Midbrain (tissue), 1 donor: ENCODE measurements around the gene ANKZF1.
A peak's percentile ranks its signal among the peaks of the same experiment; 100 is the strongest.
"Not testable (repeated sequence)": the region's sequence is repeated elsewhere in the genome, so short reads cannot be mapped to it uniquely, and the experiment has no call there.

Source experiments
- DNase-seq: peaks from one replicate; lab custom pipeline; 2025; lab: John Stamatoyannopoulos, UW

ANKZF1 gene, protein sequence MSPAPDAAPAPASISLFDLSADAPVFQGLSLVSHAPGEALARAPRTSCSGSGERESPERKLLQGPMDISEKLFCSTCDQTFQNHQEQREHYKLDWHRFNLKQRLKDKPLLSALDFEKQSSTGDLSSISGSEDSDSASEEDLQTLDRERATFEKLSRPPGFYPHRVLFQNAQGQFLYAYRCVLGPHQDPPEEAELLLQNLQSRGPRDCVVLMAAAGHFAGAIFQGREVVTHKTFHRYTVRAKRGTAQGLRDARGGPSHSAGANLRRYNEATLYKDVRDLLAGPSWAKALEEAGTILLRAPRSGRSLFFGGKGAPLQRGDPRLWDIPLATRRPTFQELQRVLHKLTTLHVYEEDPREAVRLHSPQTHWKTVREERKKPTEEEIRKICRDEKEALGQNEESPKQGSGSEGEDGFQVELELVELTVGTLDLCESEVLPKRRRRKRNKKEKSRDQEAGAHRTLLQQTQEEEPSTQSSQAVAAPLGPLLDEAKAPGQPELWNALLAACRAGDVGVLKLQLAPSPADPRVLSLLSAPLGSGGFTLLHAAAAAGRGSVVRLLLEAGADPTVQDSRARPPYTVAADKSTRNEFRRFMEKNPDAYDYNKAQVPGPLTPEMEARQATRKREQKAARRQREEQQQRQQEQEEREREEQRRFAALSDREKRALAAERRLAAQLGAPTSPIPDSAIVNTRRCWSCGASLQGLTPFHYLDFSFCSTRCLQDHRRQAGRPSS

DNA sequence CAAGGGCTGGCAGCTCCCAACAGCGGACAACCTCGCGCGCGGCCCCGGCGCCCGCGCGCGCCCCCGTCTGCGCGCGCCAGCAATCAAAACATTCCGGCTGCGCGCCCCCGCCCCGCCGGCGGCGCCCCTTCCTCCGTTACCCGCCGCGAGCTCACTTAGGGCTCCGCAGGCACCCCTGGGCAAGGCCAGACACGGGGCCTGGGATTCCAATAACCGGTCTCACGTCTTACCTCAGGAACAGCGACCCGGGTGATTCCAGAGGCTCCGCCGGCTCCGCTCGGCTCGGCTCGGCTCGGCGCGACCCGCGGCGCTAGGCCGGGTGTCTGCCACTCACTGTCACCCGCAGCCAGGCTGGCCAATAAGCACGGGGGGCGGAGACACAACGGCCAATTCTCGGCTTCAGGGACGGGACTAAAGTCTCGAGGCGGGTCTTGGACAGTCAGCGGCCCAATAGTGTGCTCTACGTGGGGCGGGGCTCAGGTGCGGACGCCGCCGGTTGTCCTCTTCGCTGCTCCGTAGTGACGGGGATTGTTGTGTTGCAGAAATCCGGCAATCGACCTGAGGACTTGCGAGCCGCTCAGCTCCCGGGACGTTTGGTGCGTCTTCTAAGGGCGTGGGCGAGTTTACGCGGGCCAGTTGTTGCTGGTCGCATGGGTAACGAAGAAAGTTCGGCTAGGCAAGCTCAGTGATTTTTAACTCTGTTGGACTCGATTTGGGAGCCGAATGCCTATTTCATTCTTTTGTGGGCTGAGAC, at the start of gene ANKZF1, which contains the start of gene ATG9A:
TSS of gene ANKZF1 (plus strand) at position 502 of the 754 bp plus-strand sequence. CDS start 452 bp downstream, outside the sequence.
TSS of gene ATG9A (minus strand) at position 332 of the 754 bp plus-strand sequence. CDS start 1,612 bp downstream, outside the sequence.
- peak; percentile 99 for DNase-seq

DNA sequence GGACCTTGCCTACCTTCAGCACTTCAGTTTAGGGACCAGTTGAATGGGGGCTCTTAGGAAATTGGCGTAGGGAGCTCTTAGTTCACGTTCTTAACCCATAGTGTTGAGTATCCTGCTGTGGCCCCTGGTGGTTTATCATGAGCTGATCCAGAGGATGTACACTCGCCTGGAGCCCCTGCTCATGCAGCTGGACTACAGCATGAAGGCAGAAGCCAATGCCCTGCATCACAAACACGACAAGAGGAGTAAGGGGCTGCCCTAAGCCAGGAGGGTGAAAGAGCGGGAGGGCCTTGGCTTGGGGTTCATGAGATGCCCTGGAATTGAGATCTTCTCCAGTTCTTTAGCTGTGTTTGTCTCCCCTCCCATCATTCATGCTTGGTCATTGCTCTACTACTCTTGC, 48.6 kb upstream of the ANKZF1 start:
- no peak for DNase-seq

DNA sequence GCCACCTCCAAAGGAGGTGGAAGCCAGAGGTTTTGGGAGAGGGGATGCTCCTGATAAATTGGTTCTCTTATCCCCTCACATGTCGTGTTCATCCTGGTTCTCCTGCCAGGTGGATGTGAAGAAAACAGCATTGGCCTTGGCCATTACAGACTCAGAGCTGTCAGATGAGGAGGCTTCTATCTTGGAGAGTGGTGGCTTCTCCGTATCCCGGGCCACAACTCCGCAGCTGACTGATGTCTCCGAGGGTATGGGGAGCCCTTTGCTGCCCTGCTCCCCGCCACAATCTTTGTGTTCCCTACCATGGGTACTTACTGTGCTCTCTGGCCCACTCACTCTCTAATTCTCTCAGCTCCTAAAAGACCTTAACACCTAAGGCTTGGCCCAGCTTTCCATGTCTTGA, 48.1 kb upstream of the ANKZF1 start:
- DNase-seq = no peak

DNA sequence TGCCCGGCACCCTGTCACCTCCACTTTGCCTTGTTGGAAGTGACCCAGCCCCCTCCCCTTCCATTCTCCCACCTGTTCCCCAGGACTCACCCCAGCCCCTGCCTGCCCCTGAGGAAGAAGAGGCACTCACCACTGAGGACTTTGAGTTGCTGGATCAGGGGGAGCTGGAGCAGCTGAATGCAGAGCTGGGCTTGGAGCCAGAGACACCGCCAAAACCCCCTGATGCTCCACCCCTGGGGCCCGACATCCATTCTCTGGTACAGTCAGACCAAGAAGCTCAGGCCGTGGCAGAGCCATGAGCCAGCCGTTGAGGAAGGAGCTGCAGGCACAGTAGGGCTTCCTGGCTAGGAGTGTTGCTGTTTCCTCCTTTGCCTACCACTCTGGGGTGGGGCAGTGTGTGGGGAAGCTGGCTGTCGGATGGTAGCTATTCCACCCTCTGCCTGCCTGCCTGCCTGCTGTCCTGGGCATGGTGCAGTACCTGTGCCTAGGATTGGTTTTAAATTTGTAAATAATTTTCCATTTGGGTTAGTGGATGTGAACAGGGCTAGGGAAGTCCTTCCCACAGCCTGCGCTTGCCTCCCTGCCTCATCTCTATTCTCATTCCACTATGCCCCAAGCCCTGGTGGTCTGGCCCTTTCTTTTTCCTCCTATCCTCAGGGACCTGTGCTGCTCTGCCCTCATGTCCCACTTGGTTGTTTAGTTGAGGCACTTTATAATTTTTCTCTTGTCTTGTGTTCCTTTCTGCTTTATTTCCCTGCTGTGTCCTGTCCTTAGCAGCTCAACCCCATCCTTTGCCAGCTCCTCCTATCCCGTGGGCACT, 47.1 kb upstream of the ANKZF1 start:
- DNase-seq = no peak

DNA sequence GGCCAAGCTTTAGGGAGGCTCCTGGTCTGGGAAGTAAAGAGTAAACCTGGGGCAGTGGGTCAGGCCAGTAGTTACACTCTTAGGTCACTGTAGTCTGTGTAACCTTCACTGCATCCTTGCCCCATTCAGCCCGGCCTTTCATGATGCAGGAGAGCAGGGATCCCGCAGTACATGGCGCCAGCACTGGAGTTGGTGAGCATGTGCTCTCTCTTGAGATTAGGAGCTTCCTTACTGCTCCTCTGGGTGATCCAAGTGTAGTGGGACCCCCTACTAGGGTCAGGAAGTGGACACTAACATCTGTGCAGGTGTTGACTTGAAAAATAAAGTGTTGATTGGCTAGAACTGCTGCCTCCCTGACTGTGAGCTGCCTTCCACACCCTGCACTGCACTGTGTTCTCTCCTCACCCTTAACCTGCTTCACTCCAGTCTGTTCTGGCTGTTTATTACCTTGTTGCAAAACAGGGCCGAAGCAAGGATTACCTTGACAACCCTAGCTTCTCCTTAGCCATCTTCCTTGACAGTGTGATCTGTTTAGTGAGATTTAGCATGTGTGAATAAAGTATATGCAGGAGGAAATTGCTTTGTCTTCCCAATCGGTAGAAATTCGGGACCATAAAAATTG, 46.3 kb upstream of the ANKZF1 start:
- no peak for DNase-seq

DNA sequence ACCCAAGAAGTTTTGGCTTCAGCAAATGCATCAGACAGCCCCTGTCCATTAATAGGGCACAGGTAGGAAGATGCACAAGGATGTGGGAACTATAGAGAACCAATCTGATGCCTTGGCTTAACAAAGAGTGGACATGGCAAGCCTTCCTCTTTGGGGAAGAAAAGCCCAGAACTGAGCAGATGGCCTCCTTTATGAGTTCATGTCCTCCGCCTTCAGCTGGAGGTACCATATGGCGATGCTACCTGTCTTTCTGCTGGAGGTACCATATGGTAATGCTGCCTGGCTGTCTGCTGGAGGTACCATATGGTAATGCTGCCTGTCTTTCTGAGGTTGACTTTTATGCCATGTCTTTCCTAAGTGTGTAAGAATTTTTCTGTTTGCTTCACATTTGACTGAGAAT, 45.5 kb upstream of the ANKZF1 start:
- no peak for DNase-seq

DNA sequence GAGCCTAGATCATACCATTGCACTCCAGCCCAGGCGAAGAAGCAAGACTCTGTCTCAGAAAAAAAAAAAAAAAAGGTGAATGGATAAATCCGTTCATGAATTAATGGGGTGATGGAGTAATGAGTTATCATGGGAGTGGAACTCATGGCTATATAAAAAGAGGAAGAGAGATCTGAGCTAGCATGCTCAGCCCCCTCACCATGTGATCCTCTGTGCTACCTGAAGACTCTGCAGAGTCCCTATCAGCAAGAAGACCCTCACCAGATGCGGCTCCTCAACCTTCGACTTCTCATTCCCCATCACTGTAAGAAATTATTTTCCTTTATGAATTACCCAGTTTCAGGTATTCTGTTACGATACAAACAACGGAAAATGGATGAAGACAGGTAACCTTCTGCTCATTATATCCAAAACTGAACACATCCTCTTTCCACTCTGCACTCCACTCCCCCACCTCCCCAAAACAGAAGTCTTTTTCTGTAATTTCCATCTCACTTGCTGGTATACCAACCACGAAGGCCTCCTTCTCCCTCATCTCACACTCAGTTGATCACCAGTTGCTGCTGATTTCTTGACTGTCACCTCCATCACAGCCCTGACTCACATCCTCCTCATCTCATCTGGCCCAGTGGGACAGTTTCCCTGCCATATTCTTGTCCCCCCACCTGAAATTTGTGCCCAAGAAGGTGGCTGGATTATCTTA, 42.7 kb upstream of the ANKZF1 start:
- DNase-seq = no peak

DNA sequence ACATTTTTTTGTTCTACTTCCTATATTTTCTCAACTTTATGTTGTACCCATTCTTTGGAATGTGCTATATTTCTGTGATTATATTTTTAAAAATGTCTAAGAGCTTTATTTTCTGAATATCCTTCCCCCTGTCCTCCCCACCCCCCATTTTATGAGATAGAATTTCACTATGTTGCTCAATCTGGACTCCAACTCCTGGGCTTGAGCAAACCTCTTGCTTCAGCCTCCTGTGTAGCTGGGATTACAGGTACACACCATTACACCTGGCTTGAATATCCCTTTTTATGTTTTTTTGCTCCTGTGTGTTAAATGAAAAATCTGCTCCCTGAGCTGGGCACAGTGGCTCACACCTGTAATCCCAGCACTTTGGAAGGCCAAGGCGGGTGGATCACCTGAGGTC, 32.2 kb upstream of the ANKZF1 start:
- no peak for DNase-seq

DNA sequence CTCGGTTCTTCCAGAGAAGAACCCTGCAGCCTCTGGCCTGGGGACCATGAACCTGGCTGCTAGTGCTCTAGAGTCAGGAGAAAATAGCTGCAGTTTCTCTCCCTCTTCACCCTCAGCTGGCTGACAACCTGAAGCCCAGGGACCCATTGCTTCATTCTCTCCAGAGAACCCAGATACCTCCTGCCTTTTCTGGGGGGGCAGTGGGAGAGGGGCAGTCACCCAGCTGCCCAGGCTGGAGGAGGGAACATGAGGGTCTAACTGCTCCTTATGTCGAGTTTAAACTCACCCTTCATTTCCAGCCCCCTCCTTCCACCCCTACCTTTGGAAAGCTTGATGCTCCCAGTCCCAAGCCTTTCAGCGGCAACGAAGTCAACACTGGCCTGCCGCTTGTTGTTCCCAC, 30.6 kb upstream of the ANKZF1 start:
- no peak for DNase-seq

DNA sequence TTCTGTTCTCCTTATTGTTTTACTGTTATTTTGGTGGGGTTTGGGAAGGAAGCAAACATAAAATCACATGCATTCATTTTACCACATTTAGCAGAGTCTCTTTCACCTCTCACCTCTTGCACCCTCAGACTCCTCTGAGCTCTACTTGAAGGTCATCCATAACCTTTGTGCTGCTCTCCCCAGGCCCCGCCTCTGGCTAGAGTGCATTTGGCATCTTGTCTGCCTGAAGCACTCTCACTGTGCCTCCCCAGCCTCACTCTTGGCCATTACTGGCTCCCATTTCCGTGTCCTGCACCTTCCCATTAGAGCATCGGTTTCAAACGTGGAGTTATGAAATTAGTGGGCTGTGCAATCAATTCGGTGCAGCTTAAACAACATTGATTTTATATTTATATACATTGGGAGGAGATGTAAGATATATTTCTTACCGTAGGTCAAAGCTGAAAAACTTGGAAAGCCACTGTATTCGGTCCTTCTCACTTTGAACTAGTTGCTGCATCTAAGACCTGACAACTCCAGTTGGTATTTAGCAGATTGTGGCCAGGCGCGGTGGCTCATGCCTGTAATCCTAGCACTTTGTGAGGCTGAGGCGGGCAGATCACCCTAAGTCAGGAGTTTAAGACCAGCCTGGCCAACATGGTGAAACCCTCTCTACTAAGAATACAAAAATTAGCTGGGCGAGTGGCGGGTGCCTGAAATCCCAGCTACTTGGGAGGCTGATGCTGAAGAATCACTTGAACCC, 30.0 kb upstream of the ANKZF1 start:
- no peak for DNase-seq

DNA sequence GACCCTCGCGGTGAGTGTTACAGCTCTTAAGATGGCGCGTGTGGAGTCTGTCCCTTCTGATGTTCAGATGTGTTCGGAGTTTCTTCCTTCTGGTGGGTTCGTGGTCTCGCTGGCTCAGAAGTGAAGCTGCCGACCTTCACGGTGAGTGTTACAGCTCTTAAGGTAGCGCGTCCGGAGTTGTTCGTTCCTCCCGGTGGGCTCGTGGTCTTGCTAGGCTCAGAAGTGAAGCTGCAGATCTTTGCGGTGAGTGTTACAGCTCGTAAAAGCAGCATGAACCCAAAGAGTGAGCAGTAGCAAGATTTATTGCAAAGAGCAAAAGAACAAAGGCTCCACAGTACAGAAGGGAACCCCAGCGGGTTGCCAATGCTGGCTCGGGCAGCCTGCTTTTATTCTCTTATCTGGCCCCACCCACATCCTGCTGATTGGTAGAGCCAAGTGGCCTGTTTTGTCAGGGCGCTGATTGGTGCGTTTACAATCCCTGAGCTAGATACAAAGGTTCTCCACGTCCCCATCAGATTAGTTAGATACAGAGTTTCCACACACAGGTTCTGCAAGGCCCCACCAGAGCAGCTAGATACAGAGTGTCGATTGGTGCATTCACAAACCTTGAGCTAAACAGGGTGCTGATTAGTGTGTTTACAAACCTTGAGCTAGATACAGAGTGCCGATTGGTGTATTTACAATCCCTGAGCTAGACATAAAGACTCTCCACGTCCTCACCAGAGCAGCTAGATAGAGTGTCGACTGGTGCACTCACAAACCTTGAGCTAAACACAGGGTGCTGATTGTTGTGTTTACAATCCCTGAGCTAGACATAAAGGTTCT, 28.9 kb upstream of the ANKZF1 start:
- not testable (repeated sequence) for DNase-seq

DNA sequence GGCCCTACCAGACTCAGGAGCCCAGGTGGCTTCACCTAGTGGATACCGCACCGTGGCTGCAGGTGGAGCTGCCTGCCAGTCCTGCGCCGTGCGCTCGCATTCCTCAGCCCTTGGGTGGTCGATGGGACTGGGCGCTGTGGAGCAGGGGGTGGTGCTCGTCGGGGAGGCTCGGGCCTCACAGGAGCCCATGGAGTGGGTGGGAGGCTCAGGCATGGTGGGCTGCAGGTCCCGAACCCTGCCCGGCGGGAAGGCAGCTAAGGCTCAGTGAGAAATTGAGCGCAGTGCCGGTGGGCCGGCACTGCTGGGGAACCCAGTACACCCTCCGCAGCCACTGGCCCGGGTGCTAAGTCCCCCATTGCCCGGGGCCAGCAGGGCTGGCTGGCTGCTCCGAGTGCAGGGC, 28.3 kb upstream of the ANKZF1 start:
- not testable (repeated sequence) for DNase-seq

DNA sequence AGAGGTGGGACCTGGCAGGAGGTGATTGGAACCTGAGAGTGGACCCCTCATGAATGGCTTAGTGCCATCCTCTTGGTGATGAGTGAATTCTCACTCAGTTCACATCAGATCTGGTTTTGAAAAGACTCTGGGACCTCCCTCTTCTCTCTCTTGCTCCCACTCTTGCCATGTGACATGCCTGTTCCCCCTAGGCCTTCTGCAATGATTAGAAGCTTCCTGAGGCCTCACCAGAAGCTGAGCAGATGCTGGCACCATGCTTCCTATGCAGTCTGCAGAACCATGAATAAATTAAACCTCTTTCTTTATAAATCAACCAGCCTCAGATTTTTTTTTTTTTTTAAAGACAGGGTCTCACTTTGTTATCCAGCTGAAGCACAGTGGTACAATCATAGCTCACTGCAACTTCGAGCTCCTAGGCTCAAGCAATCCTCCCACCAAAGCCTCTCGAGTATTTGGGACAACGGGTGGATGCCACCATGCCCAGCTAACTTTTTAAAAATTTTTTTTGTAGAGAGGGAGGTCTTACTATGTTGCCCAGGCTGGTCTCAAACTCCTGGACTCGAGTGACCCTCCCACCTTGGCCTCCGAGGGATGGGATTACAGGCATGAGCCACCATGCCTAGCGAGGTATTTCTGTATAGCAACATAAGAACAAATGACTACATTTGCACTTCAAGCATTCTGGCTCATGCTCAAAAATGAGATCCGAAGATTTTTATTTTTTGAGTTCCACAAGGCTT, 25.0 kb upstream of the ANKZF1 start:
- DNase-seq = no peak

DNA sequence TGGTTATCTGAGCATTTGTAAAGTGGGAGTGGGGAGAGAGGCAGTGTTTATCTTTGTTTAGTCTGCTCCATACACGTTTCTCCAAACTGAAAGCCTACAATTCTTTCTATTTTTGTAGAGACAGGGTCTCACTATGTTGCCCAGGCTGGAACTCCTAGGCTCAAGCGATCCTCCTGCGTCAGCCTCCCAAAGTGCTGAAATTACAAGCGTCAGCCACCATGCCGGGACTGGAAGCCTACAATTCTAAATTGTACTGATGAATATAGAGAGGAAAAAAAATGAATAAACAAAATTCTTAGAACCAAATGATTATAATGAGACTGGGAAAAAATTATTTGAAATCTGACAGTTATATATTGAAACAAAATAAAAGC, 24.5 kb upstream of the ANKZF1 start:
- DNase-seq = no peak

DNA sequence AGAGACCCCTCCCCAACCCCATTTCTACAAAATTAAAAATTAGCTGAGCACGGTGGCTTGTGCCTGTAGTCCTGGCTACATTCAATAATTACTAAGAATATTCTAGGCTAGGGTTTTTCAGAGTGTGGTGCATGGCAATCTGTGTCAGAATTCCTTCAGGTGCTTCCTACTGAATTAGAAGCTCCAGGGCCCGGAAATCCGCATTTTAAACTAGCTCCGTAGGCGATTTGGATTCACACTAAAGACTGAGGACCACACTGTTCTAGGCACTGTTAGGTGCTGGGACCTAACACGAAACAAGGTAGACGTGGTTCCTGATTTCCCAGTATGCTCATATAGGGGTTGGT, 23.7 kb upstream of the ANKZF1 start:
- DNase-seq = no peak

DNA sequence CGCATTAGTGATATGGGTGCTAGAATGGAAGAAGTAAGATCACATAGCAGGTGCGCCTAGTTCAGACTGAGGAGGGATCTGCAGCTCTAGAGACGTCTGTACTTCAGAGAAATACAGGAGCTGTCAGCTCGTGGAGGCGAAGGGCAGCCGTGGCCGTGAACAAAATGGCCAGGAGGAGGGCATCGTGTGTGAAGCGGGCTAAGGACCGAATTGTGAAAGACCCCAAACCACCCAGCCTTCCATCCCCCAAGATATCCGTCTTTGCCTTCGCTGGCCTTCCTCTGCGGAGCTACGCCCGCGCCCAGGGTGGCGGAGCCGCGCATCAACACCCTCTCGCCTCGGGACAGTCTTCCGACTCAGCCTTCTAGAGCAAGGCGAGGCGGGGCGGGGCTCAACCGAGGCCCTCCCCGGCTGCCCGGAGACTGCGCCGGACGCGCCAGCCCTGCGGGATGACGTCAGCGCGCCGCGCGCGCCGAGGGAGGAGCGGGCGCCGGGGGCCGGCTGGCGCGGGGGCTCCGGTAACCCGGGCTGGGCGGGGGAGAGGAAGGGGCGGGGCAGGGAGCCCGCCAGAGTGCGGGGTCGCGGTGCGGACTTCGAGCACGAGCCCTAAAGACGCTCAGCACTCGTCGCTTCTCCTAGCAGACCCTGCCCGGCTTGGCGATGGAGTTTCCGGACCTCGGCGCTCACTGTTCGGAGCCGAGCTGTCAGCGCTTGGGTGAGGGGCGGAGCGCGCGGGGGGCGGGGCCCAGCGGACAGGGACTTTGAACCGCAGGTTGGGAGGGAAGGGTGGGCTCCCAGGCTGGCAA, 23.1 kb upstream of the ANKZF1 start, which contains the start of gene ZFAND2B:
TSS of gene ZFAND2B (plus strand) at position 455 of the 806 bp plus-strand sequence. CDS start at position 661, 206 bp downstream.
- DNase-seq = peak; percentile 95

DNA sequence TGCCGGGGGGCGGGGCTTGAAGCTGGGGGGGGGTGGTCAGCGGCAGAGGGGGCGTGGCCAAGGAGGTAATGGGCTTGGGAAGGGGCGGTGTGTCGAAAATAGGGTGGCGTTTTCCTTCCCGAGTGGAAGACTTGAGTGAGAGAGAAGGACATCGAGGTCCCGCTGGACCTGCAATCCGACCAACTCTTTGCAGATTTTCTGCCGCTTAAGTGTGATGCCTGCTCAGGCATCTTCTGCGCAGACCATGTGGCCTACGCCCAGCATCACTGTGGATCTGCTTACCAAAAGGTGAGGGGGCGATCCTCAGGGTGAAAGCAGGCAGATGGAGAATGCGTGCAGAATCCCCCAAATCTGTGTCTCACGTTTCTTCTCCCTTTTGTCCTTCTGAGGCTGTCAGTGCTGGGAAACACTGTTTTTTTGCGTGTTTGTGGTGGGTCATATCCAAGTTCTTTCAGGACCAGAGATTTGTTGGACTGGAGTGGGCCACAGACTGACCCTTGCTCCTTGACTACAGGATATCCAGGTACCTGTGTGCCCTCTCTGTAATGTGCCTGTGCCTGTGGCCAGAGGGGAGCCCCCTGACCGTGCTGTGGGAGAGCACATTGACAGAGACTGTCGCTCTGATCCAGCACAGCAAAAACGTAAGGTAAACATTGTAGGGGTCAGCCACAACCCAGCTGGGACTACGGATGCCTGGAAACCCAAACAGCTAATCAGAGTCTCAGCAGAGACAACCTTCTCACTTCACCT, 22.3 kb upstream of the ANKZF1 start:
- DNase-seq = no peak
